Gastrocnemius medialis (tissue), 4 donors: ENCODE results near the gene C1D. TPM values are rescaled to one million over a fixed set of nuclear protein-coding genes. Genes with fewer than 3 reads are reported as not detected.

Source experiments
- ATAC-seq, 2 donors: fragments of 150-250 bp; one replicate each; pipeline ENCODE4 v1.9.1; 2016
- DNase-seq, 2 donors: peaks; one replicate each; pipeline ENCODE4 v3.0.0-alpha.2; 2019
- H3K27ac ChIP-seq, 4 donors: fragments of 200-600 bp; sonication (generic); 1 replicate in 1 of 4; 2 replicates in 3 of 4; pipeline ENCODE4 v1.5.1; 2016 to 2018; ENCODE audit warnings: mild to moderate bottlenecking in 2 of 4, moderate library complexity in 1 of 4
- H3K27me3 ChIP-seq, 3 donors: fragments of 200-600 bp; sonication (generic) in 2 of 3; 1 replicate in 1 of 3; 2 replicates in 2 of 3; pipeline versions ENCODE4 v1.5.1 to v1.6.0; 2016 to 2019; ENCODE audit warnings: mild to moderate bottlenecking in 1 of 3, moderate library complexity in 1 of 3
- H3K36me3 ChIP-seq, 2 donors: fragments of 200-600 bp; sonication (generic) in 1 of 2; one replicate each; pipeline ENCODE4 v1.5.1; 2017 to 2018
- H3K4me1 ChIP-seq, 2 donors: fragments of 200-600 bp; sonication (generic) in 1 of 2; one replicate each; pipeline ENCODE4 v1.5.1; 2016 to 2017; ENCODE audit warnings: mild to moderate bottlenecking in 2 of 2
- H3K4me3 ChIP-seq, 4 donors: fragments of 200-600 bp; sonication (generic) in 3 of 4; 1 replicate in 1 of 4; 2 replicates in 3 of 4; pipeline ENCODE4 v1.5.1; 2016 to 2019; ENCODE audit warnings: mild to moderate bottlenecking in 2 of 4
- H3K9me3 ChIP-seq, 3 donors: fragments of 200-600 bp; sonication (generic) in 2 of 3; 1 replicate in 1 of 3; 2 replicates in 2 of 3; pipeline ENCODE4 v1.5.1; 2016 to 2019
- POLR2A ChIP-seq, 2 donors: fragments of 450-650 bp; IDR thresholded peaks; one replicate each; pipeline ENCODE4 v1.6.1; 2017; ENCODE audit warnings: antibody characterized with exemption in 2 of 2, mild to moderate bottlenecking in 2 of 2, moderate library complexity in 2 of 2
- in situ Hi-C, 4 donors: fragments of 200-750 bp; cut with MboI; loops; one replicate each; pipeline versions ENCODE4 v1.15.0 to v1.8.0; 2017; ENCODE audit warnings: low sequenced_read_pairs in 4 of 4
- intact Hi-C: fragments of 100-400 bp; cut with DNase I; formaldehyde crosslinking; loops from one replicate; pipeline ENCODE4 v1.15.1; 2023; ENCODE audit warnings: low total_unique reads
- total RNA-seq, 4 donors: library from RNA; depleted of rRNA; stranded (reverse); fragments of >200 nt; gene quantifications; one replicate each; pipeline versions ENCODE4 v1.1.0 to v1.2.3, GENCODE V29; 2016

The C1D gene
- total RNA-seq, 4 donors from 2014 or later: 29.7 to 57.3 (median 41.4) TPM

DNA sequence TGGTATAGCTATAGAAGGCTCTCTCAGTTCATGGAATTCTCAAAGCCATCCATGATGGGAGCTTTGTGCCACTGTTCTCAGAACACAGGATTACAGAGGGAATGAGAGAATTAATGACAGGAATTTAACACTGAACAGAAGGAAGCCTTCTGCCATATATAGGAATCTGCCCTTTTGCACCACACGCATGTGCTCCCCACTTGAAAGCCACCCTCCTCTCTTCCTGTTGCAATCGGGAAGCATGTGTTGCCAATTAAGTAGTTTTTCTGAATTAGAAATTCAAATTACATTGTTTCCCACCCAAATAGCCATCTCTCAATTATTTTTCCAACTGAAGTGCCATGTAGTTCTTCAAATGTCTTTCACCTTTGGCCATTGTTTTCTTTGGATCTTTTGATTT, 71.3 kb downstream of the C1D start:
- Histone ChIP-seq H3K4me1 (no peaks in the 10 kb centered on the region), H3K27me3 (no peaks in the 10 kb centered on the region), H3K36me3 (no peaks in the 10 kb centered on the region), H3K9me3 (no peaks in the 10 kb centered on the region), H3K27ac (no peak overlapping the region), H3K4me3 (no peak overlapping the region)
- TF ChIP-seq POLR2A (IDR thresholded peaks at IDR 0.05): no peak
- in situ Hi-C loops: no loop called here
- no peak for ATAC-seq
- DNase-seq: no peak
- intact Hi-C loops: no loop called here

Other genes starting within 250 kb of the C1D start
- gene PNO1, start 94.9 kb upstream of the C1D start, total RNA-seq: 10 to 100 TPM; 19.8 to 26.4 (median 23.6) TPM
- 10 to 100 TPM; 16.9 to 32.3 (median 29.8) TPM for gene PPP3R1, start 189.5 kb upstream of the C1D start, total RNA-seq